ENCODE measurements around the gene COA3.
"Not testable (repeated sequence)": the region's sequence is repeated elsewhere in the genome, so short reads cannot be mapped to it uniquely, and the experiment has no call there.

- TF ChIP-seq CTCF (IDR thresholded peaks at IDR 0.05; ENCODE audit: insufficient read depth, low read depth, low read length); EZH2 (IDR thresholded peaks at IDR 0.05; ENCODE audit: insufficient read depth, low read length): not testable (repeated sequence)
Measured at GRCh38 chr17:42768006-42768405, 30.5 kb downstream of the COA3 start.

Measured in astrocyte (in vitro differentiated cells and primary cell).